WTC11 (cell line): ENCODE measurements around the gene UGT1A4. TPM values are rescaled to one million over a fixed set of nuclear protein-coding genes. Genes with fewer than 3 reads are reported as not detected.

Source experiments
- ATAC-seq: fragments of 200-7000 bp; cut with Tn5 transposase; 2 replicates; pipeline ENCODE4 v1.10.0; 2021; ENCODE audit warnings: mild to moderate bottlenecking, moderate library complexity
- CTCF ChIA-PET: fragments of 300-600 bp; sonication (Branson Sonifier 250); formaldehyde crosslinking; loops from one replicate; lab custom pipeline; 2021; ENCODE audit warnings: antibody characterized with exemption; lab: Charles Lee
- POLR2A ChIA-PET: fragments of 350-600 bp; sonication (Branson Sonifier 250); formaldehyde crosslinking; loops from one replicate; lab custom pipeline; 2021; ENCODE audit warnings: antibody characterized with exemption; lab: Charles Lee
- DNase-seq: peaks from one replicate; pipeline ENCODE4 v3.0.0; 2021; ENCODE audit warnings: low spot score
- H3K27ac Mint-ChIP-seq: 2 replicates; pipeline ENCODE4 v1.8.0; 2021; ENCODE audit warnings: mixed read lengths
- H3K27me3 Mint-ChIP-seq: 2 replicates; pipeline ENCODE4 v1.8.0; 2021; ENCODE audit warnings: low read depth, mild to moderate bottlenecking, moderate library complexity, mixed read lengths
- H3K36me3 Mint-ChIP-seq: 2 replicates; pipeline ENCODE4 v1.8.0; 2021; ENCODE audit warnings: mixed read lengths
- H3K4me1 Mint-ChIP-seq: 2 replicates; pipeline ENCODE4 v1.8.0; 2022; ENCODE audit warnings: mixed read lengths
- H3K4me3 Mint-ChIP-seq: 2 replicates; pipeline ENCODE4 v1.8.0; 2021; ENCODE audit warnings: mild to moderate bottlenecking, moderate library complexity, mixed read lengths
- H3K9me3 Mint-ChIP-seq: 2 replicates; pipeline ENCODE4 v1.8.0; 2021; ENCODE audit warnings: mixed read lengths
- CREB1 ChIP-seq: sonication (generic); formaldehyde crosslinking; IDR thresholded peaks from 2 replicates; pipeline ENCODE4 v1.8.0; 2023; ENCODE audit warnings: mild to moderate bottlenecking, missing genetic modification reagents
- GABPB1 ChIP-seq: sonication (generic); formaldehyde crosslinking; IDR thresholded peaks from 2 replicates; pipeline ENCODE4 v1.8.1; 2023; ENCODE audit warnings: mild to moderate bottlenecking, missing genetic modification reagents
- GTF2I ChIP-seq: fragments of 250-450 bp; sonication (Bioruptor Pico); conservative IDR thresholded peaks from 2 replicates; pipeline ENCODE4 v1.4.0; 2021; ENCODE audit warnings: mild to moderate bottlenecking
- MYBL2 ChIP-seq: sonication (generic); formaldehyde crosslinking; IDR thresholded peaks from 2 replicates; pipeline ENCODE4 v1.8.1; 2023; ENCODE audit warnings: mild to moderate bottlenecking, moderate library complexity, missing genetic modification reagents
- NFYB ChIP-seq: sonication (generic); formaldehyde crosslinking; conservative IDR thresholded peaks from 2 replicates; pipeline ENCODE4 v1.8.0; 2022; ENCODE audit warnings: low read depth, missing genetic modification reagents
- NR3C1 ChIP-seq: sonication (generic); formaldehyde crosslinking; conservative IDR thresholded peaks from 2 replicates; pipeline ENCODE4 v1.8.1; 2023; ENCODE audit warnings: low read depth, mild to moderate bottlenecking, missing genetic modification reagents
- PRRX2 ChIP-seq: fragments of 250-450 bp; sonication (Bioruptor Pico); IDR thresholded peaks from 2 replicates; pipeline ENCODE4 v1.8.0; 2021; ENCODE audit warnings: mild to moderate bottlenecking
- SMAD3 ChIP-seq: sonication (generic); formaldehyde crosslinking; IDR thresholded peaks from 2 replicates; pipeline ENCODE4 v1.8.0; 2022; ENCODE audit warnings: missing genetic modification reagents, mild to moderate bottlenecking, borderline replicate concordance
- SMAD4 ChIP-seq: sonication (generic); formaldehyde crosslinking; IDR thresholded peaks from 2 replicates; pipeline ENCODE4 v1.8.0; 2022; ENCODE audit warnings: mild to moderate bottlenecking, missing genetic modification reagents
- SOX15 ChIP-seq: fragments of 250-450 bp; sonication (Bioruptor Pico); IDR thresholded peaks from 2 replicates; pipeline ENCODE4 v1.9.0; 2021; ENCODE audit warnings: mild to moderate bottlenecking
- TEAD4 ChIP-seq: sonication (generic); formaldehyde crosslinking; IDR thresholded peaks from 2 replicates; pipeline ENCODE4 v1.8.0; 2022; ENCODE audit warnings: mild to moderate bottlenecking, missing genetic modification reagents
- ZBTB21 ChIP-seq: sonication (generic); formaldehyde crosslinking; IDR thresholded peaks from 2 replicates; pipeline ENCODE4 v1.8.1; 2023; ENCODE audit warnings: mild to moderate bottlenecking, missing genetic modification reagents, borderline replicate concordance
- ZNF138 ChIP-seq: sonication (generic); formaldehyde crosslinking; conservative IDR thresholded peaks from 2 replicates; pipeline ENCODE4 v1.8.1; 2022; ENCODE audit warnings: mild to moderate bottlenecking, moderate library complexity, missing genetic modification reagents
- ZNF219 ChIP-seq: sonication (generic); formaldehyde crosslinking; IDR thresholded peaks from 2 replicates; pipeline ENCODE4 v1.8.0; 2023; ENCODE audit warnings: missing genetic modification reagents, mild to moderate bottlenecking, borderline replicate concordance
- ZNF263 ChIP-seq: sonication (generic); formaldehyde crosslinking; IDR thresholded peaks from 2 replicates; pipeline ENCODE4 v1.8.1; 2022; ENCODE audit warnings: low read depth, mild to moderate bottlenecking, moderate library complexity, missing genetic modification reagents
- ZNF396 ChIP-seq: fragments of 250-450 bp; sonication (Bioruptor Pico); IDR thresholded peaks from 2 replicates; pipeline ENCODE4 v1.8.0; 2021; ENCODE audit warnings: mild to moderate bottlenecking, moderate library complexity, borderline replicate concordance
- ZNF416 ChIP-seq: fragments of 250-450 bp; sonication (Bioruptor Pico); IDR thresholded peaks from 2 replicates; pipeline ENCODE4 v1.9.0; 2021; ENCODE audit warnings: mild to moderate bottlenecking, inconsistent platforms
- total RNA-seq: library from RNA; stranded (reverse); gene quantifications from 3 replicates; pipeline ENCODE4 v1.2.3, GENCODE V29; 2021
- TF ChIP-seq, protein P1 (sequence below): sonication (generic); formaldehyde crosslinking; IDR thresholded peaks from 2 replicates; pipeline ENCODE4 v1.8.1; 2022; ENCODE audit warnings: low read depth, mild to moderate bottlenecking, moderate library complexity, missing genetic modification reagents, borderline replicate concordance
- TF ChIP-seq, protein P2 (sequence below): sonication (generic); formaldehyde crosslinking; IDR thresholded peaks from 2 replicates; pipeline ENCODE4 v1.8.0; 2022; ENCODE audit warnings: mild to moderate bottlenecking, missing genetic modification reagents
- TF ChIP-seq, protein P3 (sequence below): fragments of 250-450 bp; sonication (Bioruptor Pico); IDR thresholded peaks from 2 replicates; pipeline ENCODE4 v1.8.0; 2021; ENCODE audit warnings: mild to moderate bottlenecking
- TF ChIP-seq, protein P4 (sequence below): sonication (generic); formaldehyde crosslinking; IDR thresholded peaks from 2 replicates; pipeline ENCODE4 v1.8.1; 2023; ENCODE audit warnings: mild to moderate bottlenecking, missing genetic modification reagents
- TF ChIP-seq, protein P5 (sequence below): sonication (generic); formaldehyde crosslinking; IDR thresholded peaks from 2 replicates; pipeline ENCODE4 v1.8.0; 2022; ENCODE audit warnings: mild to moderate bottlenecking, missing genetic modification reagents
- TF ChIP-seq, protein P6 (sequence below): fragments of 250-450 bp; sonication (Bioruptor Pico); IDR thresholded peaks from 2 replicates; pipeline ENCODE4 v2.1.2; 2022; ENCODE audit warnings: mild to moderate bottlenecking, moderate library complexity
- TF ChIP-seq, protein P7 (sequence below): fragments of 200-600 bp; IDR thresholded peaks from 2 replicates; pipeline ENCODE4 v1.8.0; 2022; ENCODE audit warnings: antibody characterized with exemption

Gene UGT1A4
- total RNA-seq, 1 experiment from 2014 or later: 0.22 TPM

DNA sequence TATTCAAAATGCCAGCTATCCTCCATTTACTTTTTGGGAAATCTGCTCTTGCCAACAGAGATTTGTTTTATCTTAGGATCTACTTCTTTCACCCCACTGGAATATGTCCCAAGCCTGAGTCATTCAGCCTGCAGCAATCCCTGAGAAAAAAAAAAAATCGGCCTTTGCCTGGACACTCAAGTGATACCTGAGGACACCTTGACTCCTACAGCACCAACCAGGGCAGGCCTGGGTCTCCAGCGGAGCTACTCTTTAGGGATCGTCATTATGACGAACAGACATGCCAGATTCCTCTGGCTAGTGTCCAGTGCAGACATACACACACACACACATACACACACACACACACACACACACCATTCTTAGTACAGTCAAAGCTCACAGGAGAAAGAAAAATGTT lies 28.1 kb upstream of the UGT1A4 start:
- POLR2A ChIA-PET: no interaction called here
- Mint-ChIP-seq H3K27ac (no peak overlapping the region), H3K4me3 (no peak overlapping the region), H3K9me3 (0 out of 2 replicates have a peak, but pooled peaks cover 4% of the 10 kb centered on the region), H3K4me1 (peaks cover 24% of the 10 kb centered on the region), H3K36me3 (no peaks in the 10 kb centered on the region), H3K27me3 (peaks cover 3% of the 10 kb centered on the region; the same call in 1 of the 2 replicates)
- TF ChIP-seq GABPB1 (CRISPR knock-in tag): no peak
- TF ChIP-seq SMAD4 (CRISPR knock-in tag): no peak
- no peak for TF ChIP-seq GTF2I (CRISPR knock-in tag)
- no peak for TF ChIP-seq PRRX2
- TF ChIP-seq, protein P1, sequence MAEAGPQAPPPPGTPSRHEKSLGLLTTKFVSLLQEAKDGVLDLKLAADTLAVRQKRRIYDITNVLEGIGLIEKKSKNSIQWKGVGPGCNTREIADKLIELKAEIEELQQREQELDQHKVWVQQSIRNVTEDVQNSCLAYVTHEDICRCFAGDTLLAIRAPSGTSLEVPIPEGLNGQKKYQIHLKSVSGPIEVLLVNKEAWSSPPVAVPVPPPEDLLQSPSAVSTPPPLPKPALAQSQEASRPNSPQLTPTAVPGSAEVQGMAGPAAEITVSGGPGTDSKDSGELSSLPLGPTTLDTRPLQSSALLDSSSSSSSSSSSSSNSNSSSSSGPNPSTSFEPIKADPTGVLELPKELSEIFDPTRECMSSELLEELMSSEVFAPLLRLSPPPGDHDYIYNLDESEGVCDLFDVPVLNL: no peak
- TF ChIP-seq ZNF263 (CRISPR knock-in tag): no peak
- no peak for TF ChIP-seq MYBL2 (CRISPR knock-in tag)
- TF ChIP-seq, protein P2, sequence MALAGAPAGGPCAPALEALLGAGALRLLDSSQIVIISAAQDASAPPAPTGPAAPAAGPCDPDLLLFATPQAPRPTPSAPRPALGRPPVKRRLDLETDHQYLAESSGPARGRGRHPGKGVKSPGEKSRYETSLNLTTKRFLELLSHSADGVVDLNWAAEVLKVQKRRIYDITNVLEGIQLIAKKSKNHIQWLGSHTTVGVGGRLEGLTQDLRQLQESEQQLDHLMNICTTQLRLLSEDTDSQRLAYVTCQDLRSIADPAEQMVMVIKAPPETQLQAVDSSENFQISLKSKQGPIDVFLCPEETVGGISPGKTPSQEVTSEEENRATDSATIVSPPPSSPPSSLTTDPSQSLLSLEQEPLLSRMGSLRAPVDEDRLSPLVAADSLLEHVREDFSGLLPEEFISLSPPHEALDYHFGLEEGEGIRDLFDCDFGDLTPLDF: no peak
- TF ChIP-seq ZNF219 (CRISPR knock-in tag): no peak
- TF ChIP-seq SMAD3 (CRISPR knock-in tag): no peak
- no peak for TF ChIP-seq NFYB (CRISPR knock-in tag)
- TF ChIP-seq, protein P3, sequence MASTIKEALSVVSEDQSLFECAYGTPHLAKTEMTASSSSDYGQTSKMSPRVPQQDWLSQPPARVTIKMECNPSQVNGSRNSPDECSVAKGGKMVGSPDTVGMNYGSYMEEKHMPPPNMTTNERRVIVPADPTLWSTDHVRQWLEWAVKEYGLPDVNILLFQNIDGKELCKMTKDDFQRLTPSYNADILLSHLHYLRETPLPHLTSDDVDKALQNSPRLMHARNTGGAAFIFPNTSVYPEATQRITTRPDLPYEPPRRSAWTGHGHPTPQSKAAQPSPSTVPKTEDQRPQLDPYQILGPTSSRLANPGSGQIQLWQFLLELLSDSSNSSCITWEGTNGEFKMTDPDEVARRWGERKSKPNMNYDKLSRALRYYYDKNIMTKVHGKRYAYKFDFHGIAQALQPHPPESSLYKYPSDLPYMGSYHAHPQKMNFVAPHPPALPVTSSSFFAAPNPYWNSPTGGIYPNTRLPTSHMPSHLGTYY (CRISPR knock-in tag): no peak
- no peak for TF ChIP-seq SOX15 (CRISPR knock-in tag)
- TF ChIP-seq CREB1 (CRISPR knock-in tag): no peak
- TF ChIP-seq, protein P4, sequence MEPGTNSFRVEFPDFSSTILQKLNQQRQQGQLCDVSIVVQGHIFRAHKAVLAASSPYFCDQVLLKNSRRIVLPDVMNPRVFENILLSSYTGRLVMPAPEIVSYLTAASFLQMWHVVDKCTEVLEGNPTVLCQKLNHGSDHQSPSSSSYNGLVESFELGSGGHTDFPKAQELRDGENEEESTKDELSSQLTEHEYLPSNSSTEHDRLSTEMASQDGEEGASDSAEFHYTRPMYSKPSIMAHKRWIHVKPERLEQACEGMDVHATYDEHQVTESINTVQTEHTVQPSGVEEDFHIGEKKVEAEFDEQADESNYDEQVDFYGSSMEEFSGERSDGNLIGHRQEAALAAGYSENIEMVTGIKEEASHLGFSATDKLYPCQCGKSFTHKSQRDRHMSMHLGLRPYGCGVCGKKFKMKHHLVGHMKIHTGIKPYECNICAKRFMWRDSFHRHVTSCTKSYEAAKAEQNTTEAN (CRISPR knock-in tag): no peak
- no peak for TF ChIP-seq ZNF138 (CRISPR knock-in tag)
- TF ChIP-seq, protein P5, sequence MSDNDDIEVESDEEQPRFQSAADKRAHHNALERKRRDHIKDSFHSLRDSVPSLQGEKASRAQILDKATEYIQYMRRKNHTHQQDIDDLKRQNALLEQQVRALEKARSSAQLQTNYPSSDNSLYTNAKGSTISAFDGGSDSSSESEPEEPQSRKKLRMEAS (CRISPR knock-in tag): no peak
- no peak for TF ChIP-seq ZNF396
- TF ChIP-seq ZNF416: no peak
- no peak for TF ChIP-seq NR3C1 (CRISPR knock-in tag)
- CTCF ChIA-PET: interaction anchor here (0.7 to 1.7 kb wide), 2 partner anchors 21 to 592 kb away, joined by 3 to 4 read pairs; no protein-coding TSS in a partner anchor
- ATAC-seq (no peak), DNase-seq (no peak)

DNA sequence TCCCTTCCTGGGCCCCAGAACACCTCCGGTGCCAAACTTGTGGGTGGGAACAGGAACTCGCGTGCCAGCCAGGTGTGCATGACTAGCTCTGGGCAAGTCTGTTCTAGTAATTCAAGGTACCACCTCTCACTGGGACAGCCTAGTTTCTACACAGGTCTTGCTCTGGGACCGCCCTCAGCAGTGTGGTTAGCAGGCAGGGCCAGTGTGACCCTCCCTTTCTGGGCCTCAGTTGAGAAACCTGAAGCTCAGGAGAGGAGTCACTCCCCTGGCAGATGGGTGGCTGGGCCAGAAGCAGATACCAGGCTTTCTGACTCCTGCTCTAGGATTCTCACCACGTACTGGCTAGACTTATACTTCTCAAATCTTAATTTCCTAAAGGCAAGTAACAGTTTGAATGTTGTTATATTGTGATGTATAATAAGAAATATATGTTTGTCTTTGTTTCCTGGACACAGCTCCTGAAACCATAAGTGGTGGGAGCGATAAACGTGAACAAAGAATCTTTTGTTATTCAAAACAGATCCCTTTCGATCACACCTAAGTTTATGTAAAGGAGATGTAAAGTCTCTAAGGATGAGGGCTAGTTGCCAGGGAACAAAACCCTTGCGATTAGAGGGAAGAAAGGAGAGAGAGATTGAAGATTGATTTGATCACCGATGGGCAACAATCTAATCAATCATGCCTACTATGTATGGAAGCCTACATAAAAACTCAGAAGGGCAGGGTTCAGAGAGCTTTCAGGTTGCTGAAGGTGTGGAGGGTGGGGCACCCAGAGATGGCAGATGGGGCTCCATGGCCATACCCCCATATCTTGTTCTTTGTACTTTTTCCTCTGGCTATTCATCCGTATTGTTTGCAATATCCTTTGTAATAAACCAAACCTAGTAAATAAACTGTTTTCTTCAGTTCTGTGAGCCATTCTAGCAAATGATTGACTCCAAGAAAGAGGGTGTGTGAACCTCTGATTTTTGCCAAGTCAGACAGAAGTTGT lies 26.8 kb upstream of the UGT1A4 start:
- no peak overlapping the region for H3K4me3 Mint-ChIP-seq
- POLR2A ChIA-PET: no interaction called here
- H3K4me1 Mint-ChIP-seq: peaks cover 24% of the 10 kb centered on the region
- DNase-seq (no peak), ATAC-seq (peak; percentile 81)
- CTCF ChIA-PET: interaction anchor here (1.7 kb wide), 1 partner anchor 20 kb away, joined by 4 read pairs; no protein-coding TSS in a partner anchor
- H3K27ac Mint-ChIP-seq: no peak overlapping the region
- 0 out of 2 replicates have a peak, but pooled peaks cover 4% of the 10 kb centered on the region for H3K9me3 Mint-ChIP-seq
- TF ChIP-seq, protein P6, sequence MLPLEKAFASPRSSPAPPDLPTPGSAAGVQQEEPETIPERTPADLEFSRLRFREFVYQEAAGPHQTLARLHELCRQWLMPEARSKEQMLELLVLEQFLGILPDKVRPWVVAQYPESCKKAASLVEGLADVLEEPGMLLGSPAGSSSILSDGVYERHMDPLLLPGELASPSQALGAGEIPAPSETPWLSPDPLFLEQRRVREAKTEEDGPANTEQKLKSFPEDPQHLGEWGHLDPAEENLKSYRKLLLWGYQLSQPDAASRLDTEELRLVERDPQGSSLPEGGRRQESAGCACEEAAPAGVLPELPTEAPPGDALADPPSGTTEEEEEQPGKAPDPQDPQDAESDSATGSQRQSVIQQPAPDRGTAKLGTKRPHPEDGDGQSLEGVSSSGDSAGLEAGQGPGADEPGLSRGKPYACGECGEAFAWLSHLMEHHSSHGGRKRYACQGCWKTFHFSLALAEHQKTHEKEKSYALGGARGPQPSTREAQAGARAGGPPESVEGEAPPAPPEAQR (CRISPR knock-in tag): no peak
- TF ChIP-seq, protein P7, sequence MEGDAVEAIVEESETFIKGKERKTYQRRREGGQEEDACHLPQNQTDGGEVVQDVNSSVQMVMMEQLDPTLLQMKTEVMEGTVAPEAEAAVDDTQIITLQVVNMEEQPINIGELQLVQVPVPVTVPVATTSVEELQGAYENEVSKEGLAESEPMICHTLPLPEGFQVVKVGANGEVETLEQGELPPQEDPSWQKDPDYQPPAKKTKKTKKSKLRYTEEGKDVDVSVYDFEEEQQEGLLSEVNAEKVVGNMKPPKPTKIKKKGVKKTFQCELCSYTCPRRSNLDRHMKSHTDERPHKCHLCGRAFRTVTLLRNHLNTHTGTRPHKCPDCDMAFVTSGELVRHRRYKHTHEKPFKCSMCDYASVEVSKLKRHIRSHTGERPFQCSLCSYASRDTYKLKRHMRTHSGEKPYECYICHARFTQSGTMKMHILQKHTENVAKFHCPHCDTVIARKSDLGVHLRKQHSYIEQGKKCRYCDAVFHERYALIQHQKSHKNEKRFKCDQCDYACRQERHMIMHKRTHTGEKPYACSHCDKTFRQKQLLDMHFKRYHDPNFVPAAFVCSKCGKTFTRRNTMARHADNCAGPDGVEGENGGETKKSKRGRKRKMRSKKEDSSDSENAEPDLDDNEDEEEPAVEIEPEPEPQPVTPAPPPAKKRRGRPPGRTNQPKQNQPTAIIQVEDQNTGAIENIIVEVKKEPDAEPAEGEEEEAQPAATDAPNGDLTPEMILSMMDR: no peak
- TF ChIP-seq, protein P2: no peak
- no peak for TF ChIP-seq TEAD4 (CRISPR knock-in tag)
- TF ChIP-seq NR3C1 (CRISPR knock-in tag): no peak
- TF ChIP-seq ZBTB21 (CRISPR knock-in tag): no peak
- peaks cover 3% of the 10 kb centered on the region; the same call in 1 of the 2 replicates for H3K27me3 Mint-ChIP-seq
- no peaks in the 10 kb centered on the region for H3K36me3 Mint-ChIP-seq
